ENCODE measurements around the gene RSPO3. TPM values are rescaled to one million over a fixed set of nuclear protein-coding genes. Genes with fewer than 3 reads are reported as not detected.

The RSPO3 gene
- total RNA-seq, 4 donors from 2014 or later, result 0.15 to 1.5 (median 0.72) TPM

DNA sequence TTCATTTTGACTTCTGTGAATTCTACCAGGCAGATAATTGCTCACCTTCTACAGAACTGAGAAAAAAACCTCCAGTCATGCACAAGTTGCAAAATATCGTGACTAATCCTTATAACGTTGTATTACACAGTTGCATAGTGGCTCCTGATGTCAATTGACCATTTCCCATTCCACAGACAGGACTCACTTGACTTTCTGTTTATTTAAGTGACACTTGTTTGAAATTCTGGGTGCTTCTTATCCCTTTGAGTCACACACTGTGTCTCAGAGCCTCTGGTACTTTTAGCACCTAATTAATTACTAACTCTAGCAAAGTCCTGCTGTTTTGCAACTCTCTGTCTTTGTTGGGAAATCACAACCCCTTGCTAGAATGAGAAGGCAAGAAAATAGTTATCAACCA lies 16.2 kb upstream of the RSPO3 start:
- WGBS, 2 donors, result 48 to 52% methylated on average over 2 of the region's 2 CpGs
- TF ChIP-seq CTCF (IDR thresholded peaks at IDR 0.05) (no peak), POLR2A (IDR thresholded peaks at IDR 0.05) (no peak)
- intact Hi-C loops (cut with DNase I; ENCODE audit: low total_unique reads), result no loop called here
- H3K4me3 ChIP-seq (ENCODE audit: low read depth, poor library complexity, severe bottlenecking), result no peak overlapping the region
- DNase-seq (ENCODE audit: low spot score in 2 of 2), result no peak

DNA sequence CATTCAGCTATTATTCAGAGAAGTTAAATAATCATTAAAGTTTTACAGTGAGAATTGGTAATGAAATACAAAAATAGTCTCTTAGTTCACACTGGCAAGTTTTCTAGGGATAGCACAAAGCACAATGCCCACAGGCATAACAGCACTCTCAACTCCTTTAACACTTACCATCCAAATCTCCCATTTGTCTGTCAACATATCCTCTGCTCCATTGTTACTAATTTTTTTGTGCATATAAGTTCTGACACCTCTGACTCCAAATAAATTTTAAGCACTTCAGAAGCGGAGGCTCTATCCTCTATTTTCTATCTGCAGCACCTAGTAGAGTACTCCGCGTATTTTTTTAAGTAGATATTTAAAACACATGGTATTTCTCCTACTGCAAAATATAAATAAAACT lies 15.6 kb upstream of the RSPO3 start:
- TF ChIP-seq CTCF (IDR thresholded peaks at IDR 0.05), result no peak
- no peak for TF ChIP-seq POLR2A (IDR thresholded peaks at IDR 0.05)
- no peak for DNase-seq (ENCODE audit: low spot score in 2 of 2)

GRCh38 chr6:127103482-127103881 lies 15.0 kb upstream of the RSPO3 start:
- DNase-seq (ENCODE audit: low spot score in 2 of 2), result no peak
- H3K4me3 ChIP-seq (ENCODE audit: low read depth, poor library complexity, severe bottlenecking), result no peak overlapping the region
- intact Hi-C loops (cut with DNase I; ENCODE audit: low total_unique reads), result no loop called here
- TF ChIP-seq CTCF (IDR thresholded peaks at IDR 0.05) (no peak), POLR2A (IDR thresholded peaks at IDR 0.05) (no peak)
- WGBS, 2 donors, result 71 to 78% methylated on average over 2 of the region's 2 CpGs

More for the DNA sequence above, 15.6 kb upstream of the RSPO3 start:
- intact Hi-C loops (cut with DNase I; ENCODE audit: low total_unique reads), result no loop called here
- WGBS, 2 donors, result 92 to 96% methylated on average over 3 of the region's 3 CpGs
- no peak overlapping the region for H3K4me3 ChIP-seq (ENCODE audit: low read depth, poor library complexity, severe bottlenecking)

DNA sequence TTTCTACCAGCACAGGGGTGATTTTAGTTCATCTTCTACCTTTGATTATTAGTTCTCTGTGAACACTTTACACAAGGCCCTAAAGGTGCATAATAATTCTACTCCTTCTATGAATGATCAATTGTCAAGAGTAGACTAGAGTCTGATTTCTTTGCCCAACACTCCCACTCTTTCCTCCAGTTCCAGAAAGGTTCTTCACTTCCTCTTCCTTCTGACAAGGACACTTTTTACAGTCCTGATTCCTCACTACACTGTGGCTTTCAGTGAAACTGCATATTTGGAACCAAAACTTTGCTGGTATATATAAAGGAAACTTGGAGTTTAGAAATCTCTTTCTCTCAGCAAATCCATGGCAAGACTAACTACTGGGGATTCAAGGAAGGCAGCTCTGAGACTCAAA lies 10.6 kb upstream of the RSPO3 start:
- intact Hi-C loops (cut with DNase I; ENCODE audit: low total_unique reads), result no loop called here
- no peak for TF ChIP-seq CTCF (IDR thresholded peaks at IDR 0.05)
- no peak for DNase-seq (ENCODE audit: low spot score in 2 of 2)
- no peak overlapping the region for H3K4me3 ChIP-seq (ENCODE audit: low read depth, poor library complexity, severe bottlenecking)

DNA sequence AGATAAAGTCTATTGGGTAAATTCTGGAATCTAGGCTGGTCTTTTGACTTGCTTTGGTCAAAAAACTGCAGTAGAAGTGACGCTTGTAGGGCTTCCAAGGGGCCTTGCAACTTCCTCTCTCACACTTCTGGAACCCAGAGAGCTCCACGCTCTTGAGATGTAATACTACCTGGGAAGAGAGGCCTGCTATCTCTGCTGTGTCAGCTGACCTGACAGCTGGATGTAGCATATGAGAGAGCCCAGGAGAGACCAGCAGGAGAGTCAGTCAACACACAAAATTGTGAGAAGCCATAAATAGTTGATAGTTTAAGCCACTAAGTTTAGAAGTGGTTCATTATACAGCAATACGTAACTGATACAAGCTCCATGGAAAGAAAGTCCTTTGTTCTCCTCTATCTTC lies 7.8 kb upstream of the RSPO3 start:
- DNase-seq (ENCODE audit: low spot score in 2 of 2), result no peak
- TF ChIP-seq CTCF (IDR thresholded peaks at IDR 0.05) (no peak), POLR2A (IDR thresholded peaks at IDR 0.05) (no peak)
- H3K4me3 ChIP-seq (ENCODE audit: low read depth, poor library complexity, severe bottlenecking), result no peak overlapping the region
- intact Hi-C loops (cut with DNase I; ENCODE audit: low total_unique reads), result no loop called here
- whole genome bisulfite sequencing, 2 donors, result 87 to 89% methylated on average over 3 of the region's 3 CpGs

DNA sequence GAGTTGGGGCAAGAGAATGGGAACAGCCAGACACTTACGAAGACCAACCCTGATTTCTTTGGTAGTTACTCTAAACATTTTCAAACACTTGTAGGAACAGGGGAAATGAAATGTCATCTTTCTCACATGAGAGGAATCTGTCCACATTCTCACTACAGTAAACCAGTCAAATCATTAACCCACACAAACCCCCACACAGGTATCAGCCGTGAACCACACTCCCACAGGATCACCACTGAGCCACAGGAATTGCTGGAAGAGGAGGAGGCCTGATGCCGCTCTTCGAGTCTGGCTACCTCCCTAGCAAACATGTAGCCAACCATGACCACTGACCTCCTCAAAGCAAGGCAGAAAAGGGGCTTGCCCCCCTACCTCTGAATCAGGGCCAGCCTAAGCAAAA lies 6.9 kb upstream of the RSPO3 start:
- intact Hi-C loops (cut with DNase I; ENCODE audit: low total_unique reads), result no loop called here
- 82 to 91% methylated on average over 4 of the region's 4 CpGs for WGBS, 2 donors
- TF ChIP-seq POLR2A (IDR thresholded peaks at IDR 0.05) (no peak), CTCF (IDR thresholded peaks at IDR 0.05) (no peak)

More for the DNA sequence above, 6.9 kb upstream of the RSPO3 start:
- no peak for DNase-seq (ENCODE audit: low spot score in 2 of 2)
- no peak overlapping the region for H3K4me3 ChIP-seq (ENCODE audit: low read depth, poor library complexity, severe bottlenecking)

All from lower leg skin (tissue), 4 donors.